ENCODE measurements around the gene SLC25A29.
"Not testable (repeated sequence)": the region's sequence is repeated elsewhere in the genome, so short reads cannot be mapped to it uniquely, and the experiment has no call there.

Gene SLC25A29

DNA sequence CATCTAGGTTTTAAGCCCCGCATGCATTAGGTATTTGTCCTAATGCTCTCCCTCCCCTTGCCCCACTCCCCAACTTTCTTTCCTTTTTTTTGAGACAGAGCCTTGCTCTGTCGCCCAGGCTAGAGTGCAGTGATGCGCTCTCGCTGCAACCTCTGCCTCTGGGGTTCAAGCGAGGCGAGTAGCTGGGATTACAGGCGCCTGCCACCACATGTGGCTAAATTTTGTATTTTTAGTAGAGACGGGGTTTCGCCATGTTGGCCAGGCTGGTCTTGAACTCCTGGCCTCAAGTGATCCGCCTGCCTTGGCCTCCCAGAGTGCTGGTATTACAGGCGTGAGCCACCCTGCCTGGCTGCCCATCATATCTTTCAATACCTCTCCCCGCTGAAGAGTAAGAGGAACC lies 36.6 kb upstream of the SLC25A29 start:
- H3K27me3 ChIP-seq (replicated peaks; ENCODE audit: control insufficient read depth, insufficient read depth, low read length, poor library complexity, severe bottlenecking); H3K9me3 ChIP-seq (ENCODE audit: control insufficient read depth, low read length); H3K36me3 ChIP-seq (ENCODE audit: control insufficient read depth, insufficient read depth, low read length); H3K4me1 ChIP-seq (ENCODE audit: control insufficient read depth, insufficient read depth, low read length, poor library complexity, severe bottlenecking); H3K4me3 ChIP-seq (ENCODE audit: insufficient read depth, low read depth, low read length, poor library complexity, severe bottlenecking); H3K27ac ChIP-seq (ENCODE audit: insufficient read depth, low read length, poor library complexity, severe bottlenecking); DNase-seq: not testable (repeated sequence)

DNA sequence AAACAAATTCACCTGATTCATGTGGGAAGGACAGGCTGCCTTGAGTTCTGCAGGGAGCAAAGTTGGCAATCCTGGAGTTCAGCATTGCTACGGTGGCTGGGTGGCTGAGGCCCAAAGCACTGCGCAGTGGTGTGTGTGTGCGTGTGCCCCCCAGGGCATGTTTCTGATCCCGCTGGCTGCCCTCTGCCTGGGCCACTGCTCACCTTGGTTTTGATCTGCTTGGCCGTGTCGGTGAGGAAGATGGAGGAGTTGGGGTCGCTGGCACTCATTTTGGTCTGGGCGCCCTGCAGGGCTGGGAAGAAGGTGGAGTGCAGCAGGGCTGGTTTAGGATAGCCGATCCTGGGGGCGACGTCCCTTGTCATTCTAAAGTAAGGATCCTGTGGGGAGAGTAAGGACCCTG lies 36.0 kb upstream of the SLC25A29 start:
- Histone ChIP-seq H3K36me3 (ENCODE audit: control insufficient read depth, insufficient read depth, low read length) (peaks cover 5% of the 10 kb centered on the region), H3K4me3 (ENCODE audit: insufficient read depth, low read depth, low read length, poor library complexity, severe bottlenecking) (no peak overlapping the region), H3K27ac (ENCODE audit: insufficient read depth, low read length, poor library complexity, severe bottlenecking) (no peak overlapping the region)

DNA sequence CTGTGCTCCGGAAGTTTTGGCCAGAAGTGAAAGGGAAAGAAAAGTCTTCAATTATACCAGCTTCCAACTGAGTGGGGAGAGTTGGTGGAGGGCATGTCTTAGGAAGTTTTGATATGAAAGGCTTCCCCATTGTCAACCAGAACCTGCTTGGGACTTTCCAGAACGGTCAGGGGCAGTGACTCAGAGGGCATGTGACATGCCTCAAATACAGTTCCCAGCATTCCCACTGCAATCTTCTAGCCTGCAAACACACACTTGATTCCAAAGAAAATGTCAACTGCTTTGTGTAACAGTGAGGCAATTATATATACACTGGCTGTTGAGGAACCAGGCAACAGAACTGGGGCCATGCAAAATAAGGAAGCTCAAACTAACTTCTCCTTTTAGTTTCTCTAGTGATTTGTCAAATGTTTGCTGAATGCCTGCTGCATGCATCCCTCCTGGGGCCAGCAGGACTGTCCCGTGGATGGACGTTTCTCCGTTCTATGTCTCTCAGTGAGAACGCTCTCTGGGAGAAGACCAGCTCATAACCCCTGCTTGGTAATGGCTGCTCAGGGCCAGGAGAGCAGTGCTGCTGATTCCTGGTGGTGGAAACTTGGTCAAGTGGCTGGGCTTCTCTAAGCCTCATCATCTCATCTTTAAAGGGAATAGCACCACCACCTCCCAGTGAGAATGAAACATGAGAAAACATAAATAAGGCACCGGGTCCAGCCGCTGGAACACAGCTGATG lies 35.2 kb upstream of the SLC25A29 start:
- DNase-seq = no peak
- H3K4me1 ChIP-seq (ENCODE audit: control insufficient read depth, insufficient read depth, low read length, poor library complexity, severe bottlenecking) = no peaks in the 10 kb centered on the region
- no peaks in the 10 kb centered on the region for H3K27me3 ChIP-seq (replicated peaks; ENCODE audit: control insufficient read depth, insufficient read depth, low read length, poor library complexity, severe bottlenecking)
- H3K27ac ChIP-seq (ENCODE audit: insufficient read depth, low read length, poor library complexity, severe bottlenecking) = no peak overlapping the region
- no peak overlapping the region for H3K4me3 ChIP-seq (ENCODE audit: insufficient read depth, low read depth, low read length, poor library complexity, severe bottlenecking)
- H3K36me3 ChIP-seq (ENCODE audit: control insufficient read depth, insufficient read depth, low read length) = peaks cover 5% of the 10 kb centered on the region
- H3K9me3 ChIP-seq (ENCODE audit: control insufficient read depth, low read length) = no peaks in the 10 kb centered on the region

More for the DNA sequence above, 36.0 kb upstream of the SLC25A29 start:
- no peaks in the 10 kb centered on the region for H3K9me3 ChIP-seq (ENCODE audit: control insufficient read depth, low read length)
- H3K4me1 ChIP-seq (ENCODE audit: control insufficient read depth, insufficient read depth, low read length, poor library complexity, severe bottlenecking) = no peaks in the 10 kb centered on the region
- H3K27me3 ChIP-seq (replicated peaks; ENCODE audit: control insufficient read depth, insufficient read depth, low read length, poor library complexity, severe bottlenecking) = no peaks in the 10 kb centered on the region
- DNase-seq = no peak

DNA sequence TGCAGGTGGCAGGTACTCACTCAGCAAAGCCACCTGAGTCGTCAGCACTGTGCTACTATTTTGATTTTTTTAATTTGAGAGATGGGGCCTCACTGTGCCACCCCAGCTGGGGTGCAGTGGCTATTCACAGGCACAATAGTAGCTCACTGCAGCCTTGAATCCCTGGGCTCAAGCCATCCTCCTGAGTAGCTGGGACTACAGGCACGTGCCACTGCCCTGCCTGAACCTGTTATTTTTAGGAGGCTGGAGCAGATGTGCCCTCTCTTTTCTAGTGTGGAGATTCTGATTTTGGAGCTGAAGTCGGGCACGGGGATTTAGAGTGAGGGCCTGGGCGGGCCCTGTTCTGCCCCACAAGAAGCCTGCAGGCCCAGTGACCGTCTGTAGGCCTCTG lies 34.2 kb upstream of the SLC25A29 start:
- Histone ChIP-seq H3K27me3 (replicated peaks; ENCODE audit: control insufficient read depth, insufficient read depth, low read length, poor library complexity, severe bottlenecking) (no peaks in the 10 kb centered on the region), H3K4me1 (ENCODE audit: control insufficient read depth, insufficient read depth, low read length, poor library complexity, severe bottlenecking) (no peaks in the 10 kb centered on the region), H3K4me3 (ENCODE audit: insufficient read depth, low read depth, low read length, poor library complexity, severe bottlenecking) (no peak overlapping the region), H3K9me3 (ENCODE audit: control insufficient read depth, low read length) (no peaks in the 10 kb centered on the region), H3K36me3 (ENCODE audit: control insufficient read depth, insufficient read depth, low read length) (peaks cover 4% of the 10 kb centered on the region), H3K27ac (ENCODE audit: insufficient read depth, low read length, poor library complexity, severe bottlenecking) (no peak overlapping the region)
- DNase-seq = no peak

DNA sequence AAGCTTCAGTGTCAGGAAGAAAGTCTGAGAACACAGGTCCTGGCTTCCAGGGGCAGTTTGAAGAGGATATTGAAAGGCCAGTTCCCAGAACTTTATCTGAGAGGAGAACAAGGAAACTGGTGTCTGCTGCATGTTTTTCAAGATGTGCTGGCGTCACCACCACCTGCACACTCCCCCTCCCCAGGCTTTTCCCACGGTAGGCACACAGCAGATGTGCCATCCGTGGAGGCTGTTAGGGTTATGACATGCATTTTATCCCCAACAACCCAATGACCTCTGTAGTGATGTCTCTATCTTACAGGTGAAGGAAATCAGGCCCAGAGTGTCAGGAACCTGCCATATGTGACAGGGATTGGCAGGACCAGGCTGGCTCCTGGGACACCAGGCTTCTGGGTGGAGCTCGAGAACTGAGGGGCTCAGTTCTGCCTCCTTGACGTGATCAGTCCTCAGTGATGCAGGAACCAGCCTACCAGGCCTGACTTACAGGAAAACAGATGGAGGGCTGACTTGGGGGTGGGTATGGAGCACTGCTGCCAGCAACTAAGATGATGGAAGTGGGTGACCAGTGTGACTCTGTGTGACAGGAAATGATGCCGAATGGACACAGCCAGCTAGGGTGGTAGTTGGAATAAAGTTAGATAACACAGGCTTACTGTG lies 33.6 kb upstream of the SLC25A29 start:
- no peaks in the 10 kb centered on the region for H3K4me1 ChIP-seq (ENCODE audit: control insufficient read depth, insufficient read depth, low read length, poor library complexity, severe bottlenecking)
- H3K36me3 ChIP-seq (ENCODE audit: control insufficient read depth, insufficient read depth, low read length) = peaks cover 6% of the 10 kb centered on the region
- no peaks in the 10 kb centered on the region for H3K9me3 ChIP-seq (ENCODE audit: control insufficient read depth, low read length)
- H3K27ac ChIP-seq (ENCODE audit: insufficient read depth, low read length, poor library complexity, severe bottlenecking) = no peak overlapping the region
- DNase-seq = no peak
- no peak overlapping the region for H3K4me3 ChIP-seq (ENCODE audit: insufficient read depth, low read depth, low read length, poor library complexity, severe bottlenecking)
- no peaks in the 10 kb centered on the region for H3K27me3 ChIP-seq (replicated peaks; ENCODE audit: control insufficient read depth, insufficient read depth, low read length, poor library complexity, severe bottlenecking)

DNA sequence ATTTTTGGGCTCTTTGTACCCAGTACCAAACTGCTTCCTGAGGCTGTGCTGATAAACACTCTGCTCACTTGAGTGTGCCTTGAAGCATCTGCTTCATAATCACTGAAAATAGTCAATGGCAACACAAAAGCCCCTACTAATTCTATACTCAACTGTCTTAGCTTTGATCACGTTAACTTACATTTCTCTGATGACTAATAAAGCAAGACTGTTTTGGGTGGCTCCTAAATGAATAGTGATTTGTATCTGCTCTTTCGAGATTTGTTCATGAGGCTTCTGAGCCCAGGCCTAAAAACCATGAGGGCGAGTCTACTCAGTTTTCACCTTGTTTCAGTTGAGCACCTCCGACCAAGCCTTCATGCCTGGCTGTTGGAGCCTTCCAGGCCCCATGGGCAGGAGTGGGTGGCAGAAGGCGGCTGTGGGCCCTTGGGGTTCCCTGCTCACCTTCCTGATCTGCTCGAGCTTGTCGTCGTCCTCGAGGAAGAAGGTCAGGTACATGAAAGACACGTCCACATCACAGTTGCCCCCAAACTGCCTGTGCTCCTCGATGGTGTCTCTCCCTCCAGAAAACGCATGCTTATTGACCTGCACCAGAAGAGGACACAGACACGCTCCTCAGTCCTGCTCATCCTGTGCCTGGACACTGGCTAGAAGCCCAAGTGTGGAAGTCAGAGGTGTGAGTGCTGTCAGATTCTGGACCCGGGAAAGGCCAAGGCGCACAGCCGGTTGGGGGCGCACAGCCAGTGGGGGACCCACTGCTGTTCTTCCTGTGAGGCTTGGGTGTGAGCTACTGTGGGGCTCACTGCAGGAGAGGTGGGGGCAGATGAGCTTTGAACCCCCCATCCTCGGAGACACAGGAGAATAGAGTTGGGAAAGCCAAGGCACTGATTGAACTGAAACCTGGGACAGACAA lies 30.6 kb upstream of the SLC25A29 start:
- H3K27me3 ChIP-seq (replicated peaks; ENCODE audit: control insufficient read depth, insufficient read depth, low read length, poor library complexity, severe bottlenecking) = no peaks in the 10 kb centered on the region
- no peak overlapping the region for H3K4me3 ChIP-seq (ENCODE audit: insufficient read depth, low read depth, low read length, poor library complexity, severe bottlenecking)
- no peaks in the 10 kb centered on the region for H3K4me1 ChIP-seq (ENCODE audit: control insufficient read depth, insufficient read depth, low read length, poor library complexity, severe bottlenecking)
- H3K9me3 ChIP-seq (ENCODE audit: control insufficient read depth, low read length) = no peaks in the 10 kb centered on the region
- DNase-seq = no peak
- H3K27ac ChIP-seq (ENCODE audit: insufficient read depth, low read length, poor library complexity, severe bottlenecking) = no peak overlapping the region
- peaks cover 8% of the 10 kb centered on the region for H3K36me3 ChIP-seq (ENCODE audit: control insufficient read depth, insufficient read depth, low read length)

DNA sequence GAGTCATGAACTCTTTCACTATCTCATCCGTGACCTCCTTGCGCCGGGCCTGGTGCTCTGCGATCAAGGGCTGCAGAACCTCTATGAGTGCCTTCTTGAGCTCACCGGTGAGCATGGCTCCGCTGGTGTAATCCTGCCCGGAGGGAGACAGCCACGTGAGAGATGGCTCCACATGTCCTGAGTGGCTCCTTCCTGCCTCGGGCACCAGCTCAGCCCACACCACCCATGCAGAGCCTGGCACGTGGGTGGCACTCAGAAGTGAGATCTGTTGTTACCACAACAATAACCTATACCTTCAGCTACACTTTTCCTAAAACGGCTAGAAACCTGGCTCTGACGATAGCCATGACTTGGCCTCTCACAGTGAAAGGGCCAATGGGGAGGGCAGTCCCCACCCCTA lies 28.7 kb upstream of the SLC25A29 start:
- Histone ChIP-seq H3K27me3 (replicated peaks; ENCODE audit: control insufficient read depth, insufficient read depth, low read length, poor library complexity, severe bottlenecking) (no peaks in the 10 kb centered on the region), H3K4me3 (ENCODE audit: insufficient read depth, low read depth, low read length, poor library complexity, severe bottlenecking) (no peak overlapping the region), H3K36me3 (ENCODE audit: control insufficient read depth, insufficient read depth, low read length) (peaks cover 8% of the 10 kb centered on the region), H3K4me1 (ENCODE audit: control insufficient read depth, insufficient read depth, low read length, poor library complexity, severe bottlenecking) (no peaks in the 10 kb centered on the region), H3K27ac (ENCODE audit: insufficient read depth, low read length, poor library complexity, severe bottlenecking) (no peak overlapping the region), H3K9me3 (ENCODE audit: control insufficient read depth, low read length) (no peaks in the 10 kb centered on the region)
- no peak for DNase-seq

DNA sequence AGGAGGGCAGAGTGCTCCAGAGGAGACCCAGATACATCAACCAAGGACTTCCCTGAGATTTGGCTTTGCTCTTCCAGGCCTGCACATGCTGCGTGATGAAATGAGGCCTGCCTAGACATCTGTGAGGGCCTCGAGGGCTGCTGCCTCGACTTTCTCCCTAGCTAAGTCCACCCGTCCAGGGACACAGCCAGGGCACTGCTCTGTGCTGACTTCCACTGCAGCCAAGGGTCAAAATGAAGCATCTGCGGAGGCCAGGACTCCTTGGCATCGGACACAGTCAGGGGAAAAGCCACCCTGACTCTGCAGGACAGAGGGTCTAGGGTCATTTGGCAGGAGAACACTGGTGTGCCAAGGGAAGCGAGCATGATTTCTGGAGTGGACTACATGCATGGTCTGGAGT lies 27.6 kb upstream of the SLC25A29 start:
- no peaks in the 10 kb centered on the region for H3K9me3 ChIP-seq (ENCODE audit: control insufficient read depth, low read length)
- no peaks in the 10 kb centered on the region for H3K4me1 ChIP-seq (ENCODE audit: control insufficient read depth, insufficient read depth, low read length, poor library complexity, severe bottlenecking)
- H3K27ac ChIP-seq (ENCODE audit: insufficient read depth, low read length, poor library complexity, severe bottlenecking) = no peak overlapping the region
- H3K4me3 ChIP-seq (ENCODE audit: insufficient read depth, low read depth, low read length, poor library complexity, severe bottlenecking) = no peak overlapping the region
- H3K27me3 ChIP-seq (replicated peaks; ENCODE audit: control insufficient read depth, insufficient read depth, low read length, poor library complexity, severe bottlenecking) = no peaks in the 10 kb centered on the region
- H3K36me3 ChIP-seq (ENCODE audit: control insufficient read depth, insufficient read depth, low read length) = peaks cover 8% of the 10 kb centered on the region
- no peak for DNase-seq

DNA sequence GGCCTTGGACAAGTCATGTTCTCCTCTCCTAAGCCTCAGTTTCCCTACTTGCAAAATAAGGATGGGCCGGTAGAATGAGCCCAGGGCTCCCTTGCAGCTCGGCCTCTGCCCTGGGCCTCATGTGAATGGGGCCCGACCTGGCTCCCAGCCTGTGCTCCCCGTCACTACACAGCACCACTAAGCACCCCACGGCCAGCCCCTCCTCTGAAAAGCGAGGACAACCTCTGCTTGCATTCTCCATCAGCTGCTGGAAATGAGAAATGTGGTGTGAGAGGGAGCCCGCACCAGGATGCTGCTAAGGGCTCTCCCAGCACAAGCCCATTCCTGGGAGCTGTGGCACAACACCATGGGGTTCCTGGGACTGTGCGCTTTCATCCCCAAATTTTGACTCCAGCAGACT lies 27.1 kb upstream of the SLC25A29 start:
- no peaks in the 10 kb centered on the region for H3K4me1 ChIP-seq (ENCODE audit: control insufficient read depth, insufficient read depth, low read length, poor library complexity, severe bottlenecking)
- no peak overlapping the region for H3K4me3 ChIP-seq (ENCODE audit: insufficient read depth, low read depth, low read length, poor library complexity, severe bottlenecking)
- no peaks in the 10 kb centered on the region for H3K27me3 ChIP-seq (replicated peaks; ENCODE audit: control insufficient read depth, insufficient read depth, low read length, poor library complexity, severe bottlenecking)
- no peaks in the 10 kb centered on the region for H3K9me3 ChIP-seq (ENCODE audit: control insufficient read depth, low read length)
- no peak for DNase-seq
- no peak overlapping the region for H3K27ac ChIP-seq (ENCODE audit: insufficient read depth, low read length, poor library complexity, severe bottlenecking)
- peaks cover 8% of the 10 kb centered on the region for H3K36me3 ChIP-seq (ENCODE audit: control insufficient read depth, insufficient read depth, low read length)

DNA sequence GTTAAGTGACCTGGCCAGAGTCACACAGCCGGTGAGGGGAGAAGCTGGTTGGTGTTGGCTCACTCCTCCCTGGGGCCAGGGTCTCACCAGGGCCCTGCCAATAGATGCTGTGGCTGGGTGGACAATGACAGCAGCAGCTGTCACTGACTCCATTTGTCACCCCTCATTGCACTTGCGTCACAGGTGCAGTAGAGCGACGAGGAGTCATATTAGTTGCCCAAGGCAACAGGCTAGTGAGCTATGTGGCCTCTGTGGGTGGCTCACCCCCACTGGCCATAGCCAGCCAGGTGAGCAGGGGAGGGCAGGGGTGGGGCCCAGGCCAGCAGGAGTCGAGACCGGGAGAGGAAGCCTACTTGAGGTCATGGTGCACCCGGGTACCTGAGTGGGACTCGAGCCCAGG lies 26.6 kb upstream of the SLC25A29 start:
- no peak for DNase-seq
- Histone ChIP-seq H3K36me3 (ENCODE audit: control insufficient read depth, insufficient read depth, low read length) (peaks cover 8% of the 10 kb centered on the region), H3K9me3 (ENCODE audit: control insufficient read depth, low read length) (no peaks in the 10 kb centered on the region), H3K4me3 (ENCODE audit: insufficient read depth, low read depth, low read length, poor library complexity, severe bottlenecking) (no peak overlapping the region), H3K27ac (ENCODE audit: insufficient read depth, low read length, poor library complexity, severe bottlenecking) (no peak overlapping the region), H3K27me3 (replicated peaks; ENCODE audit: control insufficient read depth, insufficient read depth, low read length, poor library complexity, severe bottlenecking) (no peaks in the 10 kb centered on the region), H3K4me1 (ENCODE audit: control insufficient read depth, insufficient read depth, low read length, poor library complexity, severe bottlenecking) (no peaks in the 10 kb centered on the region)
